ENCODE results near the gene ZNF598. TPM values are rescaled to one million over a fixed set of nuclear protein-coding genes. Genes with fewer than 3 reads are reported as not detected.

The ZNF598 gene
- total RNA-seq, 2 experiments from 2014 or later = 39.7 to 43.6 TPM

GRCh38 chr16:2025878-2026460 is 16.3 kb upstream of the ZNF598 start:
- TF ChIP-seq CTCF (IDR thresholded peaks at IDR 0.05) = no peak
- Histone ChIP-seq H3K4me1 (ENCODE audit: insufficient read depth, low read length) (peaks cover 36% of the 10 kb centered on the region), H3K9me3 (ENCODE audit: control insufficient read depth in 1 of 2, insufficient read depth in 1 of 2, low read length in 2 of 2) (no peaks in the 10 kb centered on the region), H3K27ac (ENCODE audit: low read depth in 1 of 2, low read length in 2 of 2) (no peak overlapping the region), H3K4me3 (ENCODE audit: low read length) (no peak overlapping the region), H3K36me3 (ENCODE audit: insufficient read depth, low read length) (no peaks in the 10 kb centered on the region), H3K27me3 (ENCODE audit: control insufficient read depth in 1 of 2, insufficient read depth in 2 of 2, low read length in 2 of 2) (peaks cover 9 to 14% of the 10 kb centered on the region in 2 experiments)
- no peak overlapping the region for H3K27ac Mint-ChIP-seq
- H3K36me3 Mint-ChIP-seq (ENCODE audit: low read depth) = no peaks in the 10 kb centered on the region
- H3K4me1 Mint-ChIP-seq (ENCODE audit: low read depth) = peaks cover 19% of the 10 kb centered on the region
- intact Hi-C loops (cut with DNase I, micrococcal nuclease) = loop anchor here in 1 of 2 experiments (5.0 to 10.0 kb wide), 2 partner anchors 229 to 461 kb away; partner anchors contain the start of gene ECI1
- H3K4me3 Mint-ChIP-seq = peak overlapping the region; percentile 42
- ChIA-PET POLR2A (interaction anchor here (1.4 to 3.0 kb wide), 2 partner anchors 54 to 129 kb away, joined by 3 to 13 read pairs; partner anchors contain the start of genes TBL3 and TRAF7), CTCF (interaction anchor here (1.2 to 1.4 kb wide), 2 partner anchors 22 to 115 kb away, joined by 3 to 4 read pairs; no protein-coding TSS in a partner anchor)
- DNase-seq (no peak), ATAC-seq (ENCODE audit: poor library complexity) (no peak)
- no peaks in the 10 kb centered on the region for H3K9me3 Mint-ChIP-seq
- peaks cover 17% of the 10 kb centered on the region for H3K27me3 Mint-ChIP-seq

GRCh38 chr16:2025251-2025650 is 15.6 kb upstream of the ZNF598 start:
- H3K4me3 ChIP-seq (ENCODE audit: low read length) = no peak overlapping the region
- POLR2A ChIA-PET = interaction anchor here (1.4 to 3.0 kb wide), 2 partner anchors 53 to 130 kb away, joined by 3 to 13 read pairs; partner anchors contain the start of genes TBL3 and TRAF7
- peaks cover 42% of the 10 kb centered on the region for H3K4me1 ChIP-seq (ENCODE audit: insufficient read depth, low read length)
- peaks cover 16 to 21% of the 10 kb centered on the region in 2 experiments for H3K27me3 ChIP-seq (ENCODE audit: control insufficient read depth in 1 of 2, insufficient read depth in 2 of 2, low read length in 2 of 2)
- no peaks in the 10 kb centered on the region for H3K9me3 ChIP-seq (ENCODE audit: control insufficient read depth in 1 of 2, insufficient read depth in 1 of 2, low read length in 2 of 2)
- DNase-seq (no peak), ATAC-seq (ENCODE audit: poor library complexity) (no peak)
- no peak overlapping the region for H3K27ac ChIP-seq (ENCODE audit: low read depth in 1 of 2, low read length in 2 of 2)
- intact Hi-C loops (cut with DNase I, micrococcal nuclease) = loop anchor here in 1 of 2 experiments (5.0 to 10.0 kb wide), 2 partner anchors 230 to 462 kb away; partner anchors contain the start of gene ECI1
- H3K4me1 Mint-ChIP-seq (ENCODE audit: low read depth) = peaks cover 19% of the 10 kb centered on the region
- H3K27ac Mint-ChIP-seq = no peak overlapping the region
- no peak for TF ChIP-seq CTCF (IDR thresholded peaks at IDR 0.05)
- H3K27me3 Mint-ChIP-seq = peaks cover 24% of the 10 kb centered on the region
- CTCF ChIA-PET = interaction anchor here (1.2 to 1.4 kb wide), 2 partner anchors 21 to 115 kb away, joined by 3 to 4 read pairs; no protein-coding TSS in a partner anchor
- H3K36me3 Mint-ChIP-seq (ENCODE audit: low read depth) = no peaks in the 10 kb centered on the region
- no peaks in the 10 kb centered on the region for H3K9me3 Mint-ChIP-seq
- H3K36me3 ChIP-seq (ENCODE audit: insufficient read depth, low read length) = no peaks in the 10 kb centered on the region
- no peak overlapping the region for H3K4me3 Mint-ChIP-seq

- peaks cover 25 to 31% of the 10 kb centered on the region in 2 experiments for H3K27me3 ChIP-seq (ENCODE audit: control insufficient read depth in 1 of 2, insufficient read depth in 2 of 2, low read length in 2 of 2)
- POLR2A ChIA-PET = interaction anchor here (1.3 to 2.2 kb wide), 2 partner anchors 116 to 131 kb away, joined by 8 to 13 read pairs; partner anchors contain the start of gene TRAF7
- DNase-seq = no peak
- no peak overlapping the region for H3K4me3 ChIP-seq (ENCODE audit: low read length)
- H3K9me3 ChIP-seq (ENCODE audit: control insufficient read depth in 1 of 2, insufficient read depth in 1 of 2, low read length in 2 of 2) = no peaks in the 10 kb centered on the region
- Mint-ChIP-seq H3K9me3 (no peaks in the 10 kb centered on the region), H3K36me3 (ENCODE audit: low read depth) (no peaks in the 10 kb centered on the region), H3K27me3 (peaks cover 25% of the 10 kb centered on the region), H3K4me3 (peak overlapping the region; percentile 35), H3K27ac (no peak overlapping the region), H3K4me1 (ENCODE audit: low read depth) (peaks cover 19% of the 10 kb centered on the region)
- H3K27ac ChIP-seq (ENCODE audit: low read depth in 1 of 2, low read length in 2 of 2) = no peak overlapping the region
- H3K36me3 ChIP-seq (ENCODE audit: insufficient read depth, low read length) = no peaks in the 10 kb centered on the region
- ATAC-seq (ENCODE audit: poor library complexity) = no peak
- intact Hi-C loops (cut with DNase I, micrococcal nuclease) = loop anchor here in 1 of 2 experiments (10.0 kb wide), 1 partner anchor 231 kb away; the partner anchor contains the start of gene ECI1
- peaks cover 50% of the 10 kb centered on the region for H3K4me1 ChIP-seq (ENCODE audit: insufficient read depth, low read length)
- no peak for TF ChIP-seq CTCF (IDR thresholded peaks at IDR 0.05)
- CTCF ChIA-PET = no interaction called here
Observed at GRCh38 chr16:2024032-2024420, 14.4 kb upstream of the ZNF598 start.

Measured in CD4-positive, alpha-beta T cell (primary cell).